ENCODE results near the gene PSENEN. TPM values are rescaled to one million over a fixed set of nuclear protein-coding genes. Genes with fewer than 3 reads are reported as not detected.

The PSENEN gene
- total and polyA plus RNA-seq, 9 of the 15 experiments (the other 6 are each of a cell fraction or from before 2014, with no cell fraction given), result 34.5 to 299 (median 61.1) TPM

DNA sequence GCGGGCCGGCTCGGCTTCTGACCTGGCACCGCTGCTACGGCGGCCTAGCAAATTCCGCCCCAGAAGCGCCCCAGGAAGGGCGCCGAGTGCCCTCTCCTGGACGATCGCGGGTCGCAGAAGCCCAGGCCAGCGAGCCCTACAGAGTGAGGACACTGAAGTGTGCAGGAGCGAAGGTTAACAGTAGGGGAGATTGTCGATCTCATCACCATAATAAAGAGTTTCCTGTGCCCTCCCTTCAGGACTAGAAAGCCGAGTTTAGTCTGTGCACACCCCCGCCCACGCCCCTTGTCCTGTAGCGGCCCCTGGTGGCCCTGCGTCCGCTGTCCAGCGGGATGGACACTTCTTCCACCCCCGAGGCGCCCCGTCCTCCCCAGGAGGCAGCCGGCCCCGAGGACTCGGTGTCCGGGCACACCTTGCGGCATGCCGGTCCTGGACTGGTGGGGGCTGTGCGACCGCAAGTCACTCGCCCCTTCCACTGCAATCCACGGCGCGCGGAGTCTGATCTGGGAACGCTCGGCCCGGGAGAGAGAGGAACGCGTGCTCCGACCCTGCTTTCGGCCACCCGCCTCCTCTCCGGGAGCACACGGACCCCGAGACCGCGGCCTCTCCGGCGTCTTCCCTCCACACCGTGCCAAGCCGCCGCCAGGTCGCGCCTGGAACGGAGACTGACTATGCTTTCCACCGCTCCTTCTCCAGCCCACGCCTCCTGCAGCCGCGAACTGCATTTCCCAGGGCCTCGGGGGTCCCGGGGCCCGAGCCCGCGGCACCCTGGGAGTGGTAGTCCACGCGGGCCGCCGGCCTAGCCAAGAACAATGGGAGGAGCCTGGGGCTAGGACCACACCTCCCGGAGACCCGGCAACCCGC is 28.4 kb upstream of the PSENEN start (continued):
- TF ChIP-seq YY1 (IDR thresholded peaks at IDR 0.05; ENCODE audit: borderline replicate concordance in 1 of 3, control insufficient read depth in 1 of 3, extremely low read depth in 1 of 3, insufficient read depth in 3 of 3, insufficient read length in 1 of 3, insufficient replicate concordance in 2 of 3, low read depth in 1 of 3, low read length in 2 of 3) (peak in 2 of 3 experiments; percentile 59 to 63), ZBTB8A (IDR thresholded peaks at IDR 0.05; ENCODE audit: partially characterized antibody) (no peak), JUND (IDR thresholded peaks at IDR 0.05; ENCODE audit: borderline replicate concordance, low read depth, low read length) (peak; percentile 67), JUND (tag; IDR thresholded peaks at IDR 0.05; ENCODE audit: borderline replicate concordance, low read depth, low read length) (no peak), CSDE1 (IDR thresholded peaks at IDR 0.05) (no peak), GTF2A2 (tag; IDR thresholded peaks at IDR 0.05) (no peak), ZFP30 (CRISPR knock-in tag; IDR thresholded peaks at IDR 0.05; ENCODE audit: borderline replicate concordance) (no peak), ZNF699 (CRISPR knock-in tag; IDR thresholded peaks at IDR 0.05; ENCODE audit: insufficient replicate concordance) (no peak), RBM14 (IDR thresholded peaks at IDR 0.05; ENCODE audit: borderline replicate concordance, insufficient read depth, low read depth, low read length) (no peak), FOXJ2 (tag; IDR thresholded peaks at IDR 0.05) (peak; percentile 77), TGIF2 (CRISPR knock-in tag; IDR thresholded peaks at IDR 0.05) (no peak), NRF1 (conservative IDR thresholded peaks at IDR 0.05 in 1 of 2, IDR thresholded peaks at IDR 0.05 in 1 of 2) (peak; percentile 33 to 61; a peak in 3 of 4 replicates)
- TF ChIP-seq, protein P1, sequence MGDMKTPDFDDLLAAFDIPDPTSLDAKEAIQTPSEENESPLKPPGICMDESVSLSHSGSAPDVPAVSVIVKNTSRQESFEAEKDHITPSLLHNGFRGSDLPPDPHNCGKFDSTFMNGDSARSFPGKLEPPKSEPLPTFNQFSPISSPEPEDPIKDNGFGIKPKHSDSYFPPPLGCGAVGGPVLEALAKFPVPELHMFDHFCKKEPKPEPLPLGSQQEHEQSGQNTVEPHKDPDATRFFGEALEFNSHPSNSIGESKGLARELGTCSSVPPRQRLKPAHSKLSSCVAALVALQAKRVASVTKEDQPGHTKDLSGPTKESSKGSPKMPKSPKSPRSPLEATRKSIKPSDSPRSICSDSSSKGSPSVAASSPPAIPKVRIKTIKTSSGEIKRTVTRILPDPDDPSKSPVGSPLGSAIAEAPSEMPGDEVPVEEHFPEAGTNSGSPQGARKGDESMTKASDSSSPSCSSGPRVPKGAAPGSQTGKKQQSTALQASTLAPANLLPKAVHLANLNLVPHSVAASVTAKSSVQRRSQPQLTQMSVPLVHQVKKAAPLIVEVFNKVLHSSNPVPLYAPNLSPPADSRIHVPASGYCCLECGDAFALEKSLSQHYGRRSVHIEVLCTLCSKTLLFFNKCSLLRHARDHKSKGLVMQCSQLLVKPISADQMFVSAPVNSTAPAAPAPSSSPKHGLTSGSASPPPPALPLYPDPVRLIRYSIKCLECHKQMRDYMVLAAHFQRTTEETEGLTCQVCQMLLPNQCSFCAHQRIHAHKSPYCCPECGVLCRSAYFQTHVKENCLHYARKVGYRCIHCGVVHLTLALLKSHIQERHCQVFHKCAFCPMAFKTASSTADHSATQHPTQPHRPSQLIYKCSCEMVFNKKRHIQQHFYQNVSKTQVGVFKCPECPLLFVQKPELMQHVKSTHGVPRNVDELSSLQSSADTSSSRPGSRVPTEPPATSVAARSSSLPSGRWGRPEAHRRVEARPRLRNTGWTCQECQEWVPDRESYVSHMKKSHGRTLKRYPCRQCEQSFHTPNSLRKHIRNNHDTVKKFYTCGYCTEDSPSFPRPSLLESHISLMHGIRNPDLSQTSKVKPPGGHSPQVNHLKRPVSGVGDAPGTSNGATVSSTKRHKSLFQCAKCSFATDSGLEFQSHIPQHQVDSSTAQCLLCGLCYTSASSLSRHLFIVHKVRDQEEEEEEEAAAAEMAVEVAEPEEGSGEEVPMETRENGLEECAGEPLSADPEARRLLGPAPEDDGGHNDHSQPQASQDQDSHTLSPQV (IDR thresholded peaks at IDR 0.05), result peak; percentile 18; the same call in 1 of the 2 replicates
- TF ChIP-seq, protein P2, sequence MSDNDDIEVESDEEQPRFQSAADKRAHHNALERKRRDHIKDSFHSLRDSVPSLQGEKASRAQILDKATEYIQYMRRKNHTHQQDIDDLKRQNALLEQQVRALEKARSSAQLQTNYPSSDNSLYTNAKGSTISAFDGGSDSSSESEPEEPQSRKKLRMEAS (CRISPR knock-in tag; IDR thresholded peaks at IDR 0.05), result peak; percentile 77
- TF ChIP-seq, protein P3, sequence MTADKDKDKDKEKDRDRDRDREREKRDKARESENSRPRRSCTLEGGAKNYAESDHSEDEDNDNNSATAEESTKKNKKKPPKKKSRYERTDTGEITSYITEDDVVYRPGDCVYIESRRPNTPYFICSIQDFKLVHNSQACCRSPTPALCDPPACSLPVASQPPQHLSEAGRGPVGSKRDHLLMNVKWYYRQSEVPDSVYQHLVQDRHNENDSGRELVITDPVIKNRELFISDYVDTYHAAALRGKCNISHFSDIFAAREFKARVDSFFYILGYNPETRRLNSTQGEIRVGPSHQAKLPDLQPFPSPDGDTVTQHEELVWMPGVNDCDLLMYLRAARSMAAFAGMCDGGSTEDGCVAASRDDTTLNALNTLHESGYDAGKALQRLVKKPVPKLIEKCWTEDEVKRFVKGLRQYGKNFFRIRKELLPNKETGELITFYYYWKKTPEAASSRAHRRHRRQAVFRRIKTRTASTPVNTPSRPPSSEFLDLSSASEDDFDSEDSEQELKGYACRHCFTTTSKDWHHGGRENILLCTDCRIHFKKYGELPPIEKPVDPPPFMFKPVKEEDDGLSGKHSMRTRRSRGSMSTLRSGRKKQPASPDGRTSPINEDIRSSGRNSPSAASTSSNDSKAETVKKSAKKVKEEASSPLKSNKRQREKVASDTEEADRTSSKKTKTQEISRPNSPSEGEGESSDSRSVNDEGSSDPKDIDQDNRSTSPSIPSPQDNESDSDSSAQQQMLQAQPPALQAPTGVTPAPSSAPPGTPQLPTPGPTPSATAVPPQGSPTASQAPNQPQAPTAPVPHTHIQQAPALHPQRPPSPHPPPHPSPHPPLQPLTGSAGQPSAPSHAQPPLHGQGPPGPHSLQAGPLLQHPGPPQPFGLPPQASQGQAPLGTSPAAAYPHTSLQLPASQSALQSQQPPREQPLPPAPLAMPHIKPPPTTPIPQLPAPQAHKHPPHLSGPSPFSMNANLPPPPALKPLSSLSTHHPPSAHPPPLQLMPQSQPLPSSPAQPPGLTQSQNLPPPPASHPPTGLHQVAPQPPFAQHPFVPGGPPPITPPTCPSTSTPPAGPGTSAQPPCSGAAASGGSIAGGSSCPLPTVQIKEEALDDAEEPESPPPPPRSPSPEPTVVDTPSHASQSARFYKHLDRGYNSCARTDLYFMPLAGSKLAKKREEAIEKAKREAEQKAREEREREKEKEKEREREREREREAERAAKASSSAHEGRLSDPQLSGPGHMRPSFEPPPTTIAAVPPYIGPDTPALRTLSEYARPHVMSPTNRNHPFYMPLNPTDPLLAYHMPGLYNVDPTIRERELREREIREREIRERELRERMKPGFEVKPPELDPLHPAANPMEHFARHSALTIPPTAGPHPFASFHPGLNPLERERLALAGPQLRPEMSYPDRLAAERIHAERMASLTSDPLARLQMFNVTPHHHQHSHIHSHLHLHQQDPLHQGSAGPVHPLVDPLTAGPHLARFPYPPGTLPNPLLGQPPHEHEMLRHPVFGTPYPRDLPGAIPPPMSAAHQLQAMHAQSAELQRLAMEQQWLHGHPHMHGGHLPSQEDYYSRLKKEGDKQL (CRISPR knock-in tag; IDR thresholded peaks at IDR 0.05; ENCODE audit: borderline replicate concordance), result no peak
